GM23338 (cell line): Measurements from ENCODE around the gene PTRH1.

ENCODE experiments used
- CREB1 ChIP-seq: fragments of 250-450 bp; sonication (Bioruptor Pico); IDR thresholded peaks from 2 replicates; pipeline ENCODE4 v1.5.0; 2020; ENCODE audit warnings: low read depth, mild to moderate bottlenecking, moderate library complexity
- EZH2 ChIP-seq: fragments of 200-600 bp; sonication (generic); IDR thresholded peaks from one replicate; pipeline ENCODE4 v1.8.0; 2017; ENCODE audit warnings: antibody characterized with exemption, mild to moderate bottlenecking, low read depth; ENCODE audit not compliant: unreplicated experiment
- EZH2phosphoT487 ChIP-seq: fragments of 200-600 bp; sonication (generic); IDR thresholded peaks from one replicate; pipeline ENCODE4 v1.8.1; 2018; ENCODE audit warnings: antibody characterized with exemption; ENCODE audit not compliant: unreplicated experiment
- JUNB ChIP-seq: IDR thresholded peaks from one replicate; pipeline ENCODE4 v1.6.1; 2016; ENCODE audit warnings: antibody characterized with exemption; ENCODE audit not compliant: unreplicated experiment
- NANOG ChIP-seq: IDR thresholded peaks from 2 replicates; pipeline ENCODE4 v1.6.1; 2016; ENCODE audit warnings: antibody characterized with exemption, borderline replicate concordance
- POLR2AphosphoS5 ChIP-seq: IDR thresholded peaks from 2 replicates; pipeline ENCODE4 v1.6.1; 2016; ENCODE audit warnings: antibody characterized with exemption, low read depth
- REST ChIP-seq: IDR thresholded peaks from one replicate; pipeline ENCODE4 v1.6.1; 2018; ENCODE audit warnings: antibody characterized with exemption; ENCODE audit not compliant: unreplicated experiment
- STAT1 ChIP-seq: IDR thresholded peaks from one replicate; pipeline ENCODE4 v1.6.1; 2016; ENCODE audit warnings: antibody characterized with exemption; ENCODE audit not compliant: unreplicated experiment
- TF ChIP-seq, protein P1 (sequence below), 2 experiments: fragments of 200-600 bp in 1 of 2; sonication (generic) in 1 of 2; conservative IDR thresholded peaks; 2 replicates each; pipeline versions ENCODE4 v1.5.1 to v1.6.1; 2016 to 2017; ENCODE audit warnings: antibody characterized with exemption in 2 of 2, low read depth in 2 of 2, mild to moderate bottlenecking in 2 of 2, moderate library complexity in 1 of 2

DNA sequence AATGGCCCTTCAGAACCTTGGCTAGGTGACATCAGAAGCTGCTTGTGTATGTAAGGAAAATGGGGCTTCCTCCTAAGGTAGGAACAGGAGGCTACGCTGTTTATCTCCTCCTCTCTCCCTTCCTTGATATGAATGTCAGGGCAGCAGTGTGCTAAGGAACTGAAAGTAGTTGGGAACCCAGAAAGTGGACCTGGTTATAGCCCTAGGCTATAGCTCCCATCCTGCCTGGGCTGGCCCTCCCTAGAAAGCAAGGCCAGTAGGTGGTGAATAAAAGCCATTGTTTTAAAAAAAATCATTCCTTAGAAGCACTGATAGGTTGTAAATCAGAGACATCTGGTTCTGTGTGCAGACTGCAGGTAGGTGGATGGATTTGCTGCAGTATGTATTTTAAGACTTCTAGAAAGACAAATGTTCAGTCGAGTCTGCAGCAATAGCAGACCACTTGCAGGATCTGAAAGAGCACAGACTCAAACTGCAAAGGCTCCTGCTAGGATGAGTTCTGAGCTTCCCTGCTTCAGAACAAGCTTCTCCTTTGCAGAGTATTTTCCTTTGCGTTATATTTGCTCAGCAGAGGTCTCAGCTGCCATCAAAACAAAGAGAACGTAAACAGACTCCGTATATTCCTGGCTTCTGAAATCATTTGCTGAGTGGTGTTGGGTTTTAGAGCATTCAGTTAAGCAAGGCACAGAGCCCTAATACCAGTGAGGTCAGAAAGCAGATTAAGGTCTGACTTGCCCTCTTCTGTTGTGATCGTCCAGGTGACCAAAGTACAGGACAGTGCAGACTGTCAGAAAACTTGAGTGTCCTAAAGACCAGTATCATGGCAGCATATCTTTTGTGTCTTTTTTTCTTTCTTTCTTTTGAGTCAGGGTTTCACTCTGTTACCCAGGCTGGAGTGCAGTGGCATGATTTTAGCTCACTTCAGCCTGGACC is 28.7 kb downstream of the PTRH1 start:
- TF ChIP-seq EZH2phosphoT487 (no peak), POLR2AphosphoS5 (no peak), CREB1 (CRISPR knock-in tag) (no peak), EZH2 (no peak), REST (no peak), STAT1 (no peak), JUNB (no peak), NANOG (no peak)
- TF ChIP-seq, protein P1, sequence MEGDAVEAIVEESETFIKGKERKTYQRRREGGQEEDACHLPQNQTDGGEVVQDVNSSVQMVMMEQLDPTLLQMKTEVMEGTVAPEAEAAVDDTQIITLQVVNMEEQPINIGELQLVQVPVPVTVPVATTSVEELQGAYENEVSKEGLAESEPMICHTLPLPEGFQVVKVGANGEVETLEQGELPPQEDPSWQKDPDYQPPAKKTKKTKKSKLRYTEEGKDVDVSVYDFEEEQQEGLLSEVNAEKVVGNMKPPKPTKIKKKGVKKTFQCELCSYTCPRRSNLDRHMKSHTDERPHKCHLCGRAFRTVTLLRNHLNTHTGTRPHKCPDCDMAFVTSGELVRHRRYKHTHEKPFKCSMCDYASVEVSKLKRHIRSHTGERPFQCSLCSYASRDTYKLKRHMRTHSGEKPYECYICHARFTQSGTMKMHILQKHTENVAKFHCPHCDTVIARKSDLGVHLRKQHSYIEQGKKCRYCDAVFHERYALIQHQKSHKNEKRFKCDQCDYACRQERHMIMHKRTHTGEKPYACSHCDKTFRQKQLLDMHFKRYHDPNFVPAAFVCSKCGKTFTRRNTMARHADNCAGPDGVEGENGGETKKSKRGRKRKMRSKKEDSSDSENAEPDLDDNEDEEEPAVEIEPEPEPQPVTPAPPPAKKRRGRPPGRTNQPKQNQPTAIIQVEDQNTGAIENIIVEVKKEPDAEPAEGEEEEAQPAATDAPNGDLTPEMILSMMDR (conservative IDR thresholded peaks at IDR 0.05; ENCODE audit: low read depth in 2 of 2) = no peak
